Measurements from ENCODE around the gene TGOLN2. TPM values are rescaled to one million over a fixed set of nuclear protein-coding genes. Genes with fewer than 3 reads are reported as not detected.

The TGOLN2 gene
- total RNA-seq, 4 donors from 2014 or later = 115 to 153 (median 124) TPM

Small RNAs within 50 kb of the gene (small RNA-seq; reads per million reads assigned to genes)
- 0 reads per million in 4 donors for gene AC062037.1
- gene RF00019 = 0 reads per million in 4 donors
- 0 reads per million in 4 donors for gene RN7SL113P

Other genes starting within 250 kb of the TGOLN2 start
- gene TCF7L1, start 194.6 kb downstream of the TGOLN2 start, total RNA-seq = 10 to 100 TPM in 1 of 4 donors, 1 to 10 TPM in 3; 4.0 to 13.0 (median 5.3) TPM
- gene RETSAT, start 26.5 kb upstream of the TGOLN2 start, total RNA-seq = 10 to 100 TPM; 29.5 to 61.8 (median 44.9) TPM
- gene ELMOD3, start 26.8 kb upstream of the TGOLN2 start, total RNA-seq = 10 to 100 TPM; 12.4 to 25.8 (median 18.0) TPM
- 10 to 100 TPM; 42.2 to 69.2 (median 60.2) TPM for gene CAPG, start 82.4 kb upstream of the TGOLN2 start, total RNA-seq
- not detected for gene SH2D6, start 90.7 kb upstream of the TGOLN2 start, total RNA-seq
- gene MAT2A, start 211.2 kb upstream of the TGOLN2 start, total RNA-seq = 100 to 1,000 TPM in 2 of 4 donors, 10 to 100 TPM in 2; 68.5 to 295 (median 130) TPM
- 10 to 100 TPM; 16.2 to 29.3 (median 24.3) TPM for gene GGCX, start 233.5 kb upstream of the TGOLN2 start, total RNA-seq
- gene VAMP8, start 249.6 kb upstream of the TGOLN2 start, total RNA-seq = 10 to 100 TPM in 2 of 4 donors, 1 to 10 TPM in 1, not detected in 1; 4.9 to 30.5 (median 13.6) TPM

Data from gastroesophageal sphincter (tissue), 4 donors.